Endodermal cell (in vitro differentiated cells): ENCODE data around the gene HPSE2. TPM values are rescaled to one million over a fixed set of nuclear protein-coding genes. Genes with fewer than 3 reads are reported as not detected.

Source experiments
- DNase-seq: peaks from one replicate; pipeline ENCODE4 v3.0.0-alpha.2; 2017
- H3K27ac ChIP-seq: 2 replicates; pipeline ENCODE4 v1.5.1; 2013; ENCODE audit warnings: mild to moderate bottlenecking, low read depth, low read length, moderate library complexity
- H3K27me3 ChIP-seq: 2 replicates; pipeline ENCODE4 v1.6.1; 2013; ENCODE audit warnings: mild to moderate bottlenecking, low read length, moderate library complexity; ENCODE audit not compliant: insufficient read depth, control insufficient read depth, poor library complexity, severe bottlenecking
- H3K36me3 ChIP-seq: 2 replicates; pipeline ENCODE4 v1.7.0; 2013; ENCODE audit warnings: mild to moderate bottlenecking, low read length, moderate library complexity; ENCODE audit not compliant: control insufficient read depth, insufficient read depth
- H3K4me1 ChIP-seq: one replicate; pipeline ENCODE4 v1.7.0; 2013; ENCODE audit warnings: low read length; ENCODE audit not compliant: control insufficient read depth, insufficient read depth
- H3K4me3 ChIP-seq: 2 replicates; pipeline ENCODE4 v1.5.1; 2013; ENCODE audit warnings: mild to moderate bottlenecking, low read length, moderate library complexity
- H3K9ac ChIP-seq: 2 replicates; pipeline ENCODE4 v1.6.1; 2013; ENCODE audit warnings: mild to moderate bottlenecking, low read length, moderate library complexity; ENCODE audit not compliant: poor library complexity, severe bottlenecking; ENCODE audit errors: extremely low read depth
- H3K9me3 ChIP-seq: 2 replicates; pipeline ENCODE4 v1.6.1; 2013; ENCODE audit warnings: mild to moderate bottlenecking, low read length, moderate library complexity; ENCODE audit not compliant: control insufficient read depth
- H3K27ac Mint-ChIP-seq: 2 replicates; pipeline ENCODE4 v1.8.0; 2020; ENCODE audit warnings: mixed read lengths
- H3K27me3 Mint-ChIP-seq: 2 replicates; pipeline ENCODE4 v1.8.0; 2021; ENCODE audit warnings: mild to moderate bottlenecking, mixed read lengths; ENCODE audit not compliant: insufficient read depth
- H3K36me3 Mint-ChIP-seq: 2 replicates; pipeline ENCODE4 v1.8.0; 2020; ENCODE audit warnings: low read depth, mixed read lengths
- H3K4me1 Mint-ChIP-seq: 2 replicates; pipeline ENCODE4 v1.8.0; 2020; ENCODE audit warnings: mixed read lengths
- H3K4me3 Mint-ChIP-seq: 2 replicates; pipeline ENCODE4 v1.8.0; 2020; ENCODE audit warnings: mild to moderate bottlenecking, moderate library complexity, mixed read lengths
- H3K9me3 Mint-ChIP-seq: 2 replicates; pipeline ENCODE4 v1.8.0; 2020; ENCODE audit warnings: mild to moderate bottlenecking, mixed read lengths
- CTCF ChIP-seq: fragments of 200-600 bp; sonication (generic); conservative IDR thresholded peaks from 2 replicates; pipeline ENCODE4 v1.5.0; 2021; ENCODE audit warnings: antibody characterized with exemption, mild to moderate bottlenecking
- WGBS, 2 experiments: methylation state at CpG; one replicate each; pipeline versions ENCODE4 v1.1.5 to v1.1.7; 2013; ENCODE audit warnings: missing lambda C conversion rate in 2 of 2, mixed read lengths in 1 of 2; ENCODE audit not compliant: insufficient coverage in 1 of 2, insufficient read length in 1 of 2; 5-methylcytosine and 5-hydroxymethylcytosine counted together
- total RNA-seq, 2 donors: library from RNA; stranded (reverse); fragmentation: NEBNext Ultra II Directional in 1 of 2; extraction: Animal tissue kit (Norgen Biotek cat#: 25700) in 1 of 2; gene quantifications; 2 replicates in 1 of 2; 3 replicates in 1 of 2; pipeline ENCODE4 v1.2.1, GENCODE V29; 2021

The HPSE2 gene
- total RNA-seq, 2 donors from 2014 or later: 0.07 to 0.11 TPM

DNA sequence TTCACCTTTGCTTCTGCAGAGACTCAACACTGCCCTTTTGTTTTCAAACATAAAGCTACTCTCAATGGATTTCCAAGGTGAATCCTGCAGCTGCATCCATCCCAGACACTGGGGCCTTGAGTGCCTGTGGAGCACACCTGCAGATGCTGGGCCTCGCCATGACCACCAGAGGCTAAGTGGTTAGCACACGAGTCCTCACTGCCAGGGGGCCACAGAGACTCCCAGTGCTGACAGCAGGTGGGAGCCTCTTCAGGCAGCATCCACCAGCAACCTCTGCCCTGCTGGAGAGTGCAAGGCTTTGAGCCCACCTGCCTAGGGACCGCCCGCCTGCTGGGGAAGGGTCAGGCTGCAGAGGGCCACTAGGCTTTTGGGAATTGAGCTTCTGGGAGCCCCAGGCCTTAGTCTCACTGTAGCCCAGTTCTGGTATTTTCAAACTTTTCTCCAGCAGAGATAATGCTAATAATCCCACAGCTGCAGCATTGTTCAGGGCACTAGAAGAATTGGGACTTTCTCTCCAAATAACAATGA is 779.5 kb downstream of the HPSE2 start:
- Mint-ChIP-seq H3K4me3 (no peak overlapping the region), H3K36me3 (no peaks in the 10 kb centered on the region), H3K4me1 (peaks cover 6% of the 10 kb centered on the region), H3K9me3 (no peaks in the 10 kb centered on the region), H3K27ac (no peak overlapping the region), H3K27me3 (peaks cover 23% of the 10 kb centered on the region)
- Histone ChIP-seq H3K27me3 (peaks cover 37% of the 10 kb centered on the region), H3K9me3 (no peaks in the 10 kb centered on the region), H3K36me3 (no peaks in the 10 kb centered on the region), H3K9ac (no peak overlapping the region), H3K4me3 (no peak overlapping the region), H3K27ac (no peak overlapping the region), H3K4me1 (peaks cover 18% of the 10 kb centered on the region)
- 73 to 100% methylated on average over 1 to 4 of the region's 4 CpGs for WGBS, 2 experiments
- no peak for DNase-seq
- peak; percentile 27 for TF ChIP-seq CTCF

DNA sequence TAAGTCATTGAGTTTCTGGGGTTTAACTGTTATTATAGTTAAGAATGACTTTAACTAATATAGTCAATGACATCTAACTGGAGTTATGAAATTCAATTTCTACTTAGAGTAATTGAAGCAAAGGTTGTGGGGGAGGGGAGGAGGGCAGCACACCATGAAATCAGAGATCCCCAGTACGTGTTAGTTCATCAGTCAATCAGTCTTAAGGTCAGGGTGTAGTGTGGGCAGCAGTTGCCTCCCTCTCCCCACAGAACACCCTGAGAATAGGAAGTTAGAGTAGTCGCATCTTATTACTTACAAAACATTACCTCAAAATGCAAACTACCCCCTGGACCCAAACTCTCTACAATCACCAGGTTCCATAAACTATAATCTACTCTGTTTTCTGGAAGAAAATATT is 781.9 kb downstream of the HPSE2 start:
- Histone ChIP-seq H3K27ac (no peak overlapping the region), H3K36me3 (no peaks in the 10 kb centered on the region), H3K27me3 (peaks cover 30% of the 10 kb centered on the region), H3K9ac (no peak overlapping the region), H3K9me3 (no peaks in the 10 kb centered on the region), H3K4me3 (no peak overlapping the region), H3K4me1 (peaks cover 18% of the 10 kb centered on the region)
- WGBS, 2 experiments: 80 to 83% methylated on average over 1 to 2 of the region's 2 CpGs
- H3K4me3 Mint-ChIP-seq: no peak overlapping the region
- H3K9me3 Mint-ChIP-seq: no peaks in the 10 kb centered on the region
- DNase-seq: no peak
- no peaks in the 10 kb centered on the region for H3K36me3 Mint-ChIP-seq
- H3K4me1 Mint-ChIP-seq: peaks cover 6% of the 10 kb centered on the region
- H3K27me3 Mint-ChIP-seq: peaks cover 21% of the 10 kb centered on the region
- H3K27ac Mint-ChIP-seq: no peak overlapping the region
- no peak for TF ChIP-seq CTCF

DNA sequence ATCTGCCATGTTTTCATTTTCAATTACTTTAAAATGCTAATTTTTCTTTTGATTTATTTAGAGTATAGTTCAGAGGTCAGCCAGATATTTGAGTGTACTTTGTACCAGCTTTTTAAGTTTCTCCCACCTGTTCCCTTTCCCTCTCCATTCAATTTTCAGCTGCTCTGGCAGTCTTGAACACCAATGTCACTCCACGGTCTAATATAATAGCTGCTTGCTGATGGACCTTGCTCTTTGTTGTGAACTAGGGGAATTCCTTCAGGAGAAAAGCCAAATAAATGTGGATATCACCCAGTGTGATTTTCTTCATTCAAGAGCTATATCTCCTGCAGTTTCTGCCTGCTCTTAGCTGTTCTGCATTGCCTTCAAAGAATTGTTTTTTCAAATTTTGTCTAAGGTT is 785.0 kb downstream of the HPSE2 start:
- Histone ChIP-seq H3K4me3 (no peak overlapping the region), H3K4me1 (peaks cover under 1% of the 10 kb centered on the region), H3K36me3 (no peaks in the 10 kb centered on the region), H3K27ac (no peak overlapping the region), H3K9ac (no peak overlapping the region), H3K27me3 (peaks cover 7% of the 10 kb centered on the region), H3K9me3 (no peaks in the 10 kb centered on the region)
- H3K27me3 Mint-ChIP-seq: peaks cover 6% of the 10 kb centered on the region
- H3K4me1 Mint-ChIP-seq: no peaks in the 10 kb centered on the region
- no peaks in the 10 kb centered on the region for H3K36me3 Mint-ChIP-seq
- whole genome bisulfite sequencing, 2 experiments: 96% methylated on average over 1 of the region's 1 CpG; no CpG with 5 or more reads in 1 of the 2 experiments
- no peak overlapping the region for H3K4me3 Mint-ChIP-seq
- no peak overlapping the region for H3K27ac Mint-ChIP-seq
- no peak for TF ChIP-seq CTCF
- DNase-seq: no peak
- no peaks in the 10 kb centered on the region for H3K9me3 Mint-ChIP-seq
